Central memory CD4-positive, alpha-beta T cell (primary cell): ENCODE data around the gene LXN.
A peak's percentile ranks its signal among the peaks of the same experiment; 100 is the strongest.
"Not testable (repeated sequence)": the region's sequence is repeated elsewhere in the genome, so short reads cannot be mapped to it uniquely, and the experiment has no call there.

Experiments used
- DNase-seq: peaks from one replicate; pipeline ENCODE4 v3.0.0; 2022
- total RNA-seq, 3 experiments: gene quantifications; one replicate each; lab custom pipeline; 2026; lab: John Stamatoyannopoulos, UW

The LXN gene, protein sequence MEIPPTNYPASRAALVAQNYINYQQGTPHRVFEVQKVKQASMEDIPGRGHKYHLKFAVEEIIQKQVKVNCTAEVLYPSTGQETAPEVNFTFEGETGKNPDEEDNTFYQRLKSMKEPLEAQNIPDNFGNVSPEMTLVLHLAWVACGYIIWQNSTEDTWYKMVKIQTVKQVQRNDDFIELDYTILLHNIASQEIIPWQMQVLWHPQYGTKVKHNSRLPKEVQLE
- total RNA-seq: 4.5 to 9.1 (median 5.0) reads per million in 3 experiments

DNA sequence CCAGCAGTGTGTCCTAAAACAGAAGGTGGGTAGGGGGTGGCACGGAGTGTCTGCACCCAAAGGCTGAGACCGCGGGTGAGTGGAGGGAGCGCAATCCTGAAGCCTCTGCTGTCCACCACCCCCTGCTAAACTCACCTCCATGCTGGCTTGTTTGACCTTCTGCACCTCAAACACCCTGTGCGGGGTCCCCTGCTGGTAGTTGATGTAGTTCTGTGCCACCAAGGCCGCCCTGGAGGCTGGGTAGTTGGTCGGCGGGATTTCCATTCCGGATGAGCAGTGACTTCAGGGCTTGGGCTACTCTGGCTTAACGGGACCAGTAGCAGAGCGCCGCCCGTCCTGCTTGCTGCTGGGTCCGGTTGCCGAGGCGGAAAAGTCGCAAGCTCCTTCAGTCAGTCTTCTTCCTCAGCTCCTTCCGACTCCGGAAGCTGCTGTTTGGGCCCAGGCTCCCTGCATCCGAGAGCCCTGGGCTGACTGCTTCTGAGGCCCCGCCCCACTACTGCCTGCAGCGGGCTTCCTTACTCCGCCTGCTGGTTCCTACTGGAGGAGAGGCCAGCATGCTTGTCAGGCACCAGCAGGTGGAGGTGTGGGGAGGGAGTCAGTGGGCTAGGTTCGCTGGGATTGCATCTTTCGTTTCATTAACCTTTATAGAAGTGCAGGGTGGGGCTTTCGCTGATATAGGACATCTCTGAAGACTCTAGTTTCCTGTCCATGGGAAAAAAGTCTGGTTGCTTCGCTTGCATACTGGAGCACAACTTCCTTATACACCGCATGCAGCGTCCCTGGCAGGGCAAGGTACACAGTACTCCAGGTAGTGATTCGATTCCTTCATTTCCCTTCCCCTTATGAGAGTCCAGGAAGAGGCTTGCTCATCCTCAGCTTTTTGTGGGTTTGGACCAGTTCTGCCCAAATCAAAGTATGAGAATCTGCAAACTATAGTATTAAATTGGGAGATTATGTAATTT lies at the start of gene LXN:
LXN (minus strand) TSS at position 434 of the 962 bp plus-strand sequence; CDS start at position 264, 170 bp downstream.
- peak; percentile 80 for DNase-seq

DNA sequence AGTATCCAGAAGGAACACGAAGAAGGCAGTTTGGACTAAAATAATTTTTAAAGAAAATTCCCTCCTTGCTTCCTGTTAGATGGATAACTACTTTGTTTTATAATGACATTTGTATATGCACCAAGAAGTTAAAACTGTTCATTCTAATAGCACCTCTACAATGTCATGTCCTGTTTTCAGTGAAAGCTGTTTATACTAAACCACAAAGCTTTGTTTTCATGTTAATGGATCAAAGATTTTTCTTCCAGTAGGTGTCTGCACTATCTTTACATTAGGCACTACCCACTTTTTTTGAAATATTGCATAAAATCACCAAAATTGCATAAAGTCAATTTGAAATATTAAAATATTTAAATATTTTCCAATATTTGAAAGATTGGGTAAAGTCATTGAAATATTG lies 49.7 kb upstream of the LXN start:
- no peak for DNase-seq

DNA sequence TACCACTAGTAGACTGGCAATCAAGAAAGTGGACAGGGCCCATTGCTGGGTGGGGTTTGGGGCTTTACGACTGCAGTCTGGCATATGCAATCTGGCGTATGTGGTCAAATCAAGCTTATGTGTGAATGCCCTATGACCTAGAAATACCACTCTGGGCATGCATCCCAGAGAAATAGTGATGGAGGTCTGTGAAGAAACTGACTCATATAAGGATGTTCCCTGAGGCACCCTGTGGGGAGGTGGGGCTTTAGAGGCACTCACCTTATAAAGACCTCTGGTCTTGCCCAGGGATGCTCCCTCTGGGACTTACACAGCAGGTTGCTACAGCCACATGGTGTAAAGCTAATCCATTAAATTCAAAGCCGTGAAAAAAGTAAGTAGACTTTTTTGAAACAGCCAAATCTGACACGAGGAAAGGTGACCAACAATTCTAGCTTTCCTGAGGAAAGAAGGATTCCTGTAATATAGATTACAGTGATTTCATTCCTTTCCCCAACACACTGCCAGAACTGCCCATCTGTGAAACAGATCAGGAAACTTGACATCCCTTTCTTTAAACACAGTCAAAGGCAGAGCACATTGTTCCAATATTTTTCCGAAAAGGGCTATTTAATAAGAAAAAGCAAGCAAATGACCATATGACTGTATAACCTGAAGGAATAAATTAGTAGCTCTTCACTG lies 46.2 kb upstream of the LXN start:
- DNase-seq: no peak

DNA sequence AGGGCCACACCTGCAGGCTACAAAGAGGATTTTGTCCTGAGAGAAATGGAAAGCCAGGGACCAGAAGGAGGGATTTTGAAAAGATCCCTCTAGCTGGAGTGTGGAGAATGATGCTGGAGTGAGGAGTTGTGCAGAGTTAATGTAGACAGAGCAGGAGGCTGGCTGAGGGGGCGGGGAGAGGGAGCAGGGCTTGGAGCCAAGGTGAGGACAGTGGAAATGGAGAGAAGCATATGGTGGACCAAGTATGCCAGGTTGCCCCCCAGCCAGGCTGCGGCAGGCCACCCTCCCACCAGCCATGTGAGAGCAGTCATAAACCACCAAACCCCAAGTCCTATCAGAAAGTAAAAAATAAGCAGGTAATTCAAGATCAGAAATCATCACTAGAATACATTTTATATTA lies 45.1 kb upstream of the LXN start:
- DNase-seq: no peak

DNA sequence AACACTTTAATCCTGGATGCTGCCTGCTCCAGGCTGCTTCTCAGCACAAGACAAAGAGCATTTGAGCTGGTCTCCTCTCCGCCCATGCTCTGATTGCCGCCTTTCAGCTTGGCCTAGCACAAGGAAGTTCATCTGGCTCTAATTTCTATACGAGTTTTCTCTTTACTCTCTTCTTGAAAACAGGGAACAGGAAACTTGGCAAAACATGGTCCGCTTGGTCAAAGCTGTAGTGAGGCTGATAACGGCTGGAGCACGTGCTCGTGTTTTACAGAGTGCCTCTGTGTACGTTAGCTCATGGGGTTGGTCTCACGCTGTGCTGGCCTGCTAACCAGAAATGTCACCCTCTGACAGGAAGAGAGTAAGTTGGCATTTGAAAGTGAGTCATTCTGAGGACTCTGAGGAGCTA lies 40.6 kb upstream of the LXN start:
- DNase-seq: no peak

DNA sequence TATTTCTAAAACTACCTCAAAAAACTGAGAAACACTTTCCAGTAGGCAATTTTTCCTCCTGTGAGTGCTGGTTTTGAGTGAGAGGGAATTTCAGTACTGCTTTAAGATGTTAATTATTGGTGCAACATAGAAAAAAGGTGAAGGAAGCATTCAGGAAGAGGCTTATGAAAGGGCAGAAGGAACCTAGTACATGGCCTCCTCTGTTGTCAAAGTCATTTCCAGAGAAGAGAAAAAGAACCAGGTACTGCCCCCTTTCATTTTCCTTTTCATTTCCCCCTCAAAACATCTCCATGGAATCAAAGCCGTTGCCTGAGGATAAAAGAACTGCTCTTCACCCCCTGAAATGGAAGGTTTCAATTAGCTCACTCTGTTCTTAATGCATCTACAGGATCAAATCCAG lies 40.0 kb upstream of the LXN start:
- DNase-seq: no peak

DNA sequence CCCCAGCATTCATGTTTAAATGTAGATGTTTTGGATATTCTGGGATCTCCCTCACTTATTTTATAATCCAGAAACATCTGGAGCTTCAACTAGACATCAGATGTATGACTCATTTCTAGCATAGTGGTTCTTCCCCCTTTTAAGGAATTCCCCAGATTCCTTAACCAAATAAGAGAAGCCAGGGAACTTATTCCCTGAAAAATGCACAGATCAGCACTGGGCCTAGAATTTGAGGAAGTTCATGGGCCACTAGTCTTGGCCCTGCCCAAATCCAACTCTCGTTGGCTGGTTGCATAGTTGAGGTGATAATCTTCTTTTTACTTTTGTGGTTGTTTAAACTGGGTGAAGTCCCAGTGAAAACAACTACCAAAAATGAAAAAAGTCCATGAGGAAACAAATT lies 39.4 kb upstream of the LXN start:
- no peak for DNase-seq

DNA sequence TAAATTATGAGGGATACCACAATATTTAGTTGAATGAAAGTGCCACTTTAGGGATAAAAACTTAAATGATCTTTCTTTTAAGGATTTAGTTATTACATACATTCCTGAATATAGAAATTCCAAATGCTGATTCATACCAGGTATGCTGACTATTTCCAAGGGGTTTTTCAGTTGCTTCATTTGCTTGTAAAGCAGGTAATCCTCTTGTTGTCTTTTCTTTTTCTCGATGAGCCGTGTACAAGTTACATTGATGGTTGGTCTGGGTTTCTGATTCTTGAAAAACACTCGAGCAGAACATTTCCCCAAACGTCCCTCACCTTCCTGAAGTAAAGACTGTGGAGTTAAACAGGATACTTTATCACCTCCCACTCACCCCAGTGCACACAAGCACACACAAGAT lies 38.2 kb upstream of the LXN start:
- no peak for DNase-seq

DNA sequence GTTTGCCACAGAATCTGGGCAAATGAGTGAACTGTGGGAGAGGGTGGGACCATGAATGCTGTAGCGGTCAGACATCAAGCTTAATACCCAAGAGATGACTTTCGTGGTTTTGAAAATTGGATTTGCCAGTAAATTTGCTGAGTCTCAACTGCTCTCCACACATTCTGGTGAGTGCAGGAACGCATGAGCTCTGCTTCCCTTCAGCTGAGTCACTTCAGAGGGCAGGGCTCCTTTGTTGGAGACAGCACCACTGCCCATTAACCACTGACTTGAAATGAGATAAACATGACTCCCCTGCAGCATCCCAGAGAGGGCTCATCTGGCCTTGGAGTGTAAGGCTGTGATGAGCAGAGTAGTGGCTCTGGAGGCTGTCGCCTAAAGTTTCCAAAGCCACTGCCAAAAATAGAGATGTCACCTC lies 37.2 kb upstream of the LXN start:
- no peak for DNase-seq

DNA sequence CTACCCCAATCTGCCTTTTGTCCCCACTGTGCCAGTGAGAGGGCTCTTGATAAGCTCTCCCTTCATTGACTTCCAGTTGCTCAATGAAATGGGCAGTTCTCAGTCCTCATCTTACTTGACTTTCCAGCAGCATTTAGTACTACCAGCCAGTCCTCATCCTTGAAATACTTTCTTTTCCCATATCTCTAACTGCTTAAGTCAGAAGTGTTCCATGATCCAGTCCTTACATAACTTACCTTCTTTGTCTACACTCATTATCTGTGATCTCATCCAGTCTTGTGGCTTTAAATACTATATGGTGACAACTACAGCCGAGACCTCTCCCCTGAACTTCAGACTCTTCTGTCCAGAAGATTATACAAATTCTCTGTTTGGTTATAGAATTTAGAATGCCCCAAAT lies 31.1 kb upstream of the LXN start:
- DNase-seq: no peak

DNA sequence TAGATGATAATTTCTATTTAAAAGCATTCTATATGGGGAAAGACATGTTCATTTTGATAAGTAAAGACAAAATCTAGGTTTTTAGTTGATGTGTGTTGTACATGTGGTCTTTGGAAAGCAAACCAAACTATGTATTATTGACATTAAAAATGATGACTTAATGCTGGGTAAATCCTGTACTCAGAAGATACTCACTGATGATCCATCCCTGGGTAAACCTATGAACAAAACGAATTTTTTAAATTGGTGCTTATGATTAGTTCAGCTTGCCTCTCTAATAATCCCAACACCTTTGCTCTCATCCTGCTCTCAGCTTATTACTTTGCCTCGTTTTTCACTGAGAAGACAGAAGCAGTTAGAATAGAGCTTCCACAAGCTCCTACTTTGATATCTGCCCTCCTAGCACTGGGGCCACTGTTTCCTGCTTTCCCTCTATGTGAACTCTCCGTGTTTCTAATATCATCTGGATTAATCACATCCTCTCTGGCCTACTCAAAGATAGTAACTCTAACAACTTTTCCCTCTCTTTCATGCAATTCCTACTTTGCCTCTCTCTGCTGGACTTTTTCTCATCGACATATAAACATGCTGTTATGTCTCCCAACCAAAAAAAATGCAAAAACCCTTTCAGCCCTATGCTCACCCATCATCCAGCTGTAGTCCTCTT lies 30.5 kb upstream of the LXN start:
- no peak for DNase-seq

DNA sequence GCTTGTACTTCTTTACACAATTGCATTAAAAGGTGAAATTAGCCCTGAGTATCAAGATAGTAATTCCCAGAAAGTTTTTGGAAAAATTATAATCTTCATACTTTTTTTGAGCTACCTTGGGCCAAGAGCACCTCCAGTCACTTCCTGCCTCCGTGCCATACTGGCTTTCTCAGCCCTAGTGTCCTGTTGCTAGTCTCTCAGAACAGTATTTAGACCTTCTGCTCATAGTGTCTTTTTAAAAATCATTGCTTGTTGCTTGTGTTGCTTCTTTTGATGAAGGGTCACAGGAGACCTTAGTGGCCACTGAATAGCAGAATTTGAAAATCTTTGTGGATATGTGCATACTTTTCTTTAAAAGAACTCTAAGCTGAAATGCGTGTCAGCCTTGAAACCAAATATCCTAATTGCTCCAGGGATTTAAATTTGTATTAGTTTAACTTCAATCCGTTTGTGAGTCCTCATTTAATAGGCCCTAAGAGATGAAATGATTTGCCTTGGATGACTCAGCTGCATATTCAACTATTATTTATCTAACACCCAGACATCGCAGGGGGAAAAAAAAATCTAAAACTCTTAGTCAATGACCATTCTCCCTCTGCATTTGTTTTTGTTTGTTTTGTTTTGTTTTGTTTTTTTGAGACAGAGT lies 29.1 kb upstream of the LXN start:
- no peak for DNase-seq

DNA sequence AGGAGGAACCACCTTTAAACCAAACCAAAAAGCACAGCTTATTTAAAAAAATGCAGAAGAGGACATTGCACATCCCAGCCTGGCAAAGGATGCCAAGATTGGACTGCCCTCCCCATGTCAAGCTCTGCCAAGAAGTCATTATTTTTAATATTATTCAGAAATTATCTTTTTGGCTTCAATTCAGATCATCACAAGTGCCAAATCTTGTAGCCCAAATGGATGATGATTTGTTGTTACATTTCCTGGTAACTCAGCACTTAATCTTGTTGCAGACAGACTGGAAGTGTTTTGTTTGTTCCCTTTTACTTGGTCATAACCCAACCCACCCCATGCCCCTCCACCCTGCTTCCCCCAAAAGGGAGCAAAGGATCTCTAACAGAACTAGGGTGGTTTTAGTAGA lies 28.1 kb upstream of the LXN start:
- DNase-seq: no peak

DNA sequence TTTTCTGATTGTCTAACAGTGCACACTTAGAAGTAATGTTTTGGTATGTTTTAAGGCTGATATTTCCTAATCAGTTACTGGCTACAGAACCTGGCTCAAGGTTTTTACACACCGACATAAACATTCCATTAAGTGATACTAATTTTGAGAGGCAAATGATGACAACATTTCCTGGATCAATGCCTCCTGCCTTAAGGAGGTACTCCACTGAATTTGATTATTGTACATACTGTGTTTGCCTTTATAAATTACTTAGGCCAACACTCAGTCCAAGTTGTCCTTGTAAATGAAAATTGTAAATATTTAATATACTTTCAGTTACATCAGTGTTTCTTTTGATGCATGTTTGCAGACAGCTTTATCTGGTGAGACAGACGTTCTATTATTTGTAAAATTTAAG lies 24.2 kb upstream of the LXN start:
- DNase-seq: no peak

DNA sequence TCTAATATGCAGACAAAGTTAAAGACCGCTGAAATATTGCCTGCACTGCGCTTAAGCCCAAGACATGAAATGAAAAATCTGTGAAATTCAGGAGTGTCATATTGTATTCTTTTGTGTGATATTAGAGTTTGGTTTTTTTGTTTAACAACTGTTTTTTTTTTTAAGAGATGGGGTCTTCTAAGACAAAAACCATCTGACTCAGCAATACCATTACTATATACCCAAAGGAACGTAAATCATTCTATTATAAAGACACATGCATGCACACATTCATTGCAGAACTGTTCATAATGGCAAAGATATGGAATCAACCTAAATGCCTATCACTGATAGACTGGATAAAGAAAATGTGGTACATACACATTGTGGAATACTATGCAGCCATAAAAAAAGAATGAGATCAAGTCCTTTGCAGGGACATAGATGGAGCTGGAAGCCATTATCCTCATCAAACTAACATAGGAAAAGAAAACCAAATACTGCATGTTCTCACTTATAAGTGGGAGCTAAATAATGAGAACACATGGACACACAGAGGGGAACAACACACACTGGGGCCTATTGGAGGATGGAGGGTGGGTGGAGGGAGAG lies 21.5 kb upstream of the LXN start:
- DNase-seq: not testable (repeated sequence)

DNA sequence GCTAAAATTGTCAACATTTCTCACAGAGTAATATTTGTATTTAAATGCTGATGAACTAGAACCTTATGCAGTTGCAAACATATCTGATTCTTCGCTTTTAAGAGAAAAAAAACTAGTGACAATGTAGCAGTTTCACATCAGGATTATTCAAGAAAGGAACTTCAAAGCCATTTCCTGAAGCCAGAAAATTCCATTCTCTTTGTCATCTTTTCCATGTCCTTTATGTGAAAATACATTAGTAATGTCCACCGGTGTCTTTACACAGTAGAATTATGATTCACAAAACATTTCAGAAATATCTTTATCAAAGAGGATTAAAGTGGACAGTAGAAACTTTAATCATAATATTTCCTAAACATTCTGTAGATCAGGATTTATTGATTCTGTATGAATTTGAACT lies 12.7 kb upstream of the LXN start:
- no peak for DNase-seq

DNA sequence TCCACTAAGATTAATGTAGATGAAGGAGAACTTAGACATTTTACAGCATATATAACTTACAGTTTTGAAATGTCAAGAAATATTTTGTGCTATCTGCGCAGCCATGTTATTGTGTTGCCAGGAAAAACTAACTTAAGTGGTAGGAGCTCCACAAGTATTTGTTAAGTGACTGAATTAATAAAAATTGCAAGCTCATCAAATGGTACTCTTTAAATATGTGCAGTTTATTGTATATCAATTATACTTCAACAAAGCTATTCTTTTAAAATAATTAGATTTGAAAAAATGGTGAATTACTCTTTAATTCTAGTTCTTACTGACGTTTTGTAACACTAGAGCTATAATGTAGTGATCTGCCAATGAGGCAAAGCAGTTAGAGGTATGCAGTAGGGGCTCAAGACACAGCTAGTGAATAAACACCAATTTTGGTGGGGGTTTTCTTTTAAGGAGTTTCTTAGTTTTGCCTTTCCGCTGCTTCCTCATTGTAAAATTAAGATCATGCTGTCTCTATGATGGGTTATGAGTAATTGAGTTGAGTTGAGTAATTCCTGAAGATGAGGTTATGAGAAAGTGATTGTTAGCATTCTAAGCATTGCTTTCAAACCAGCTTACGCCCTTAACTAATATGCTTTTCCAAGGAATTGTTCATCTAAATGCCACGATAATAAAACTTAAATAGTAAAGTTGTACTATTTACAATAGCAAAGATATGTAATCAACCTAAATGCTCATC lies 10.9 kb upstream of the LXN start:
- no peak for DNase-seq

DNA sequence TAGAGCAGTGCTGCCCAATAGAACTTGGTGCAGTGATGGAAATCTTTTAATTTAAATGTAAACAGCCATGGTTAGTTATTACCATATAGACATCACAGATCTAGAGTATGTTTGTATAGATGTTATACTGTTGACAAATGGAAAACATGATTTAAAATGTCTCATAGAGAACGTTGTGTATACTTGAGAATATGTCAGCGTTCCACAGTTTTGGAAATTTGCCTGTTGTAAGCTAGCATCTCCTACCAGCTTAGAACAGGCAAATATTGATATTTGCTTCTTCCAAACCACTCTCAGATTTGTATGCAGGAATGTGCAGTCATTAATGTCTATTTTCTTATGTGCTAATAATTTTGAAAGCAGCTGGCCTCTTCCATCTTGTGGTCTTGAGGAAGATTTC lies 8.4 kb upstream of the LXN start:
- DNase-seq: no peak

DNA sequence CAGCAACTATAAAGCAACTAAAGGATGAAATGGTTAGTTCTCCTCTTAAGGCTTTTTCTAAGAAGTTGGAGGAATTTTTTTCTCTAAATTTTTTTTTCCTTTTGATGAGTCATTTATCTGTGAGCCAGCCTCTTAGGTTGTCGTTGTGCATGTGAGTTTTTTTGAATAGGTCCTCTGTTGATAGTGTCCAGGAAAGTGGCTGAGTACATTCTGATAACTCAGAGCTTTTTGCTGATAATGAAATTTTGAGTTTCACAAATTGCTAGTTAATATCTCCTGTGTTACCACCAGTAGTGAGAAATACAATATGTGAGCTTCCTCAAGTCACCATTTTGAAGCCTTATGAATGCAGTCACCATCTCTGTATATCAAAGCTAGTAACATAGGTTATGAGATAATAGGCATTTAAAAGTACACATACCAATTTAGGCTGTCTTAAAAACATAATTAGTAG lies 7.1 kb upstream of the LXN start:
- DNase-seq: no peak

DNA sequence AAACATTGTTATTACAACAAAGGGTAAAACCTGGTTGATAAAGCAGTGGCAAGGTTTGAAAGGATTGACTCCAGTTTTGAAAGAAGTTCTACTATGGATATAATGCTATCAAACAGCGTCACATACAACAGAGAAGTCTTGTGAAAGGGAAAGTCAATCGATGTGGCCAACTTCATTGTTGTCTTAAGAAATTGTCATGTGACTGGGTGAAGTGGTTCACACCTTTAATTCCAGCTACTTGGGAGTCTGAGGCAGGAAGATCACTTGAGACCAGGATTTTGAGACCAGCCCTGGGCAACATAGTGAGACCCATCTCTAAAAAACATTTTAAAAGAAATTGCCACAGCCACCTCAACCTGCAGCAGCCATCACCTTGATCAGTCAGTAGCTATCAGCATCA lies 6.2 kb upstream of the LXN start:
- no peak for DNase-seq

DNA sequence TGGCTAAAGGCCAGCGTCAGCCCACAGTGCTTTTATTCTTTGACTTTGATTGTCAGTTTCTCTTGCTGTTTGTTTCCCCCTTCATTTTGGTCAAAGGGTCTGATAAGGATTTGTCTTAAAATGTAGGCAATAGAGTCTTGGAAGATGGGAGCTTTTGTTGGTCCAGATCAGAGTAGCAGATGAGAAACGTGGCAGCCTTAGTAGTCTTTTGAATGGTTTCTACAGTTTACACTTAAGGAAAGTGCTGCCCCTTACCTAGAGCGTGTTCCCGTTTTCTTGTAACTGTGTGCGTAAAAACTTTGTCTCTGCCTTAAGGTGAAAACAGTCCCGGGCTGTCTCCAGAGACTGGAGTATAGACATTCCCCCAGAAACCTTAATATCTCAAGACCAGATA lies 630 bp downstream of the LXN start:
- DNase-seq: peak; percentile 2
